Liver (tissue), 9 donors: ENCODE data around the gene BANK1. TPM values are rescaled to one million over a fixed set of nuclear protein-coding genes. Genes with fewer than 3 reads are reported as not detected.

ENCODE experiments used
- DNase-seq: peaks from one replicate; pipeline ENCODE4 v3.0.0-alpha.2; 2017; ENCODE audit warnings: low spot score
- H3K27ac ChIP-seq, 2 donors: one replicate each; pipeline ENCODE4 v1.7.0; 2013; ENCODE audit warnings: inconsistent platforms in 2 of 2, low read length in 2 of 2, control low read depth in 1 of 2, low read depth in 1 of 2, mild to moderate bottlenecking in 1 of 2
- H3K27me3 ChIP-seq, 4 donors: one replicate each; pipeline versions ENCODE4 v1.6.1 to v1.7.0; 2013; ENCODE audit warnings: low read length in 3 of 4, inconsistent platforms in 1 of 4, mild to moderate bottlenecking in 1 of 4, moderate library complexity in 1 of 4; ENCODE audit not compliant: control insufficient read depth in 4 of 4, insufficient read depth in 4 of 4
- H3K36me3 ChIP-seq, 4 donors: one replicate each; pipeline versions ENCODE4 v1.6.1 to v1.7.0; 2013; ENCODE audit warnings: low read length in 3 of 4, mild to moderate bottlenecking in 3 of 4, low read depth in 1 of 4, moderate library complexity in 1 of 4; ENCODE audit not compliant: control insufficient read depth in 4 of 4, insufficient read depth in 3 of 4
- H3K4me1 ChIP-seq, 4 donors: one replicate each; pipeline versions ENCODE4 v1.6.1 to v1.7.0; 2013; ENCODE audit warnings: low read length in 3 of 4, mild to moderate bottlenecking in 3 of 4, moderate library complexity in 1 of 4; ENCODE audit not compliant: control insufficient read depth in 4 of 4, insufficient read depth in 4 of 4
- H3K4me3 ChIP-seq, 3 donors: one replicate each; pipeline versions ENCODE4 v1.6.1 to v1.7.0; 2013; ENCODE audit warnings: low read length in 3 of 3, control low read depth in 1 of 3, low read depth in 1 of 3, mild to moderate bottlenecking in 1 of 3
- H3K9ac ChIP-seq, 2 donors: one replicate each; pipeline ENCODE4 v1.7.0; 2013; ENCODE audit warnings: low read length in 2 of 2, mild to moderate bottlenecking in 2 of 2, moderate library complexity in 2 of 2, control low read depth in 1 of 2, low read depth in 1 of 2
- H3K9me3 ChIP-seq, 4 donors: one replicate each; pipeline versions ENCODE4 v1.6.1 to v1.7.0; 2013; ENCODE audit warnings: low read length in 3 of 4; ENCODE audit not compliant: control insufficient read depth in 4 of 4
- ATF3 ChIP-seq: IDR thresholded peaks from 2 replicates; pipeline ENCODE4 v1.6.1; 2016; ENCODE audit warnings: antibody characterized with exemption
- CTCF ChIP-seq: fragments of 150-350 bp; IDR thresholded peaks from 2 replicates; pipeline ENCODE4 v1.5.1; 2017; ENCODE audit warnings: improper control_type of control experiment, low read depth, low read length; ENCODE audit not compliant: missing input control
- EGR1 ChIP-seq, 2 donors: IDR thresholded peaks; 2 replicates each; pipeline ENCODE4 v1.6.1; 2016 to 2018; ENCODE audit warnings: antibody characterized with exemption in 2 of 2, low read depth in 2 of 2
- FOXA1 ChIP-seq: IDR thresholded peaks from 2 replicates; pipeline ENCODE4 v1.6.1; 2016; ENCODE audit warnings: antibody characterized with exemption
- FOXA2 ChIP-seq: IDR thresholded peaks from 2 replicates; pipeline ENCODE4 v1.6.1; 2016; ENCODE audit warnings: antibody characterized with exemption
- GABPA ChIP-seq, 2 donors: IDR thresholded peaks in 1 of 2; conservative IDR thresholded peaks in 1 of 2; 2 replicates each; pipeline ENCODE4 v1.6.1; 2016; ENCODE audit warnings: antibody characterized with exemption in 2 of 2, mild to moderate bottlenecking in 1 of 2, moderate library complexity in 1 of 2
- HNF4A ChIP-seq, 2 donors: conservative IDR thresholded peaks; 2 replicates each; pipeline ENCODE4 v1.6.1; 2016; ENCODE audit warnings: antibody characterized with exemption in 2 of 2, mild to moderate bottlenecking in 2 of 2
- HNF4G ChIP-seq: IDR thresholded peaks from 2 replicates; pipeline ENCODE4 v1.6.1; 2016; ENCODE audit warnings: antibody characterized with exemption
- JUND ChIP-seq, 2 donors: IDR thresholded peaks; 2 replicates each; pipeline ENCODE4 v1.6.1; 2016; ENCODE audit warnings: antibody characterized with exemption in 2 of 2
- MAX ChIP-seq: IDR thresholded peaks from 2 replicates; pipeline ENCODE4 v1.6.1; 2016; ENCODE audit warnings: antibody characterized with exemption
- NR2F2 ChIP-seq: IDR thresholded peaks from 2 replicates; pipeline ENCODE4 v1.6.1; 2016; ENCODE audit warnings: antibody characterized with exemption
- REST ChIP-seq: IDR thresholded peaks from 2 replicates; pipeline ENCODE4 v1.6.1; 2016; ENCODE audit warnings: antibody characterized with exemption, mild to moderate bottlenecking
- RXRA ChIP-seq, 2 donors: IDR thresholded peaks; 2 replicates each; pipeline ENCODE4 v1.6.1; 2017 to 2018; ENCODE audit warnings: antibody characterized with exemption in 2 of 2, mild to moderate bottlenecking in 1 of 2
- TAF1 ChIP-seq: conservative IDR thresholded peaks from 2 replicates; pipeline ENCODE4 v1.6.1; 2016; ENCODE audit warnings: antibody characterized with exemption, mild to moderate bottlenecking
- YY1 ChIP-seq: IDR thresholded peaks from 2 replicates; pipeline ENCODE4 v1.6.1; 2016; ENCODE audit warnings: antibody characterized with exemption, mild to moderate bottlenecking
- WGBS: extraction: QIAGEN DNeasy Blood & Tissue Kit; methylation state at CpG from one replicate; pipeline ENCODE4 v1.1.7; 2013; 5-methylcytosine and 5-hydroxymethylcytosine counted together
- polyA plus RNA-seq, 2 donors: library from polyadenylated mRNA; stranded (reverse) in 1 of 2; unstranded in 1 of 2; fragments of 200-250 nt in 1 of 2; fragments of >200 nt in 1 of 2; fragmentation: Nextera tagmentation in 1 of 2; extraction: Ambion mirVana in 1 of 2; gene quantifications; one replicate each; pipeline versions ENCODE4 v1.2.1 to v1.2.3, GENCODE V29; 2013 to 2015
- total RNA-seq, 2 donors: library from RNA; depleted of rRNA; stranded (reverse); fragments of >200 nt; gene quantifications; one replicate each; pipeline ENCODE4 v1.2.3, GENCODE V29; 2014
- donor health status: healthy.
- donor health status: healthy.
- donor health status: healthy.
- donor health status: healthy.
- donor health status: healthy.

BANK1 gene
- total and polyA plus RNA-seq, 4 donors = 0.06 to 1.7 (median 0.35) TPM

- TF ChIP-seq CTCF (no peak), GABPA (IDR thresholded peaks at IDR 0.05 in 1 of 2, conservative IDR thresholded peaks at IDR 0.05 in 1 of 2) (no peak), NR2F2 (no peak), YY1 (no peak), HNF4A (conservative IDR thresholded peaks at IDR 0.05) (no peak), FOXA2 (no peak), MAX (no peak)
Observed at GRCh38 chr4:101981756-101982155, 191.2 kb downstream of the BANK1 start.

GRCh38 chr4:101983835-101984234 lies 193.3 kb downstream of the BANK1 start:
- 63% methylated on average over 1 of the region's 1 CpG for whole genome bisulfite sequencing
- H3K9ac ChIP-seq = no peak overlapping the region
- H3K27ac ChIP-seq = no peak overlapping the region
- no peaks in the 10 kb centered on the region for H3K27me3 ChIP-seq
- no peaks in the 10 kb centered on the region for H3K36me3 ChIP-seq
- no peak for DNase-seq
- no peaks in the 10 kb centered on the region for H3K9me3 ChIP-seq
- H3K4me3 ChIP-seq = no peak overlapping the region
- TF ChIP-seq YY1 = no peak
- no peak for TF ChIP-seq CTCF
- no peak for TF ChIP-seq JUND (IDR thresholded peaks at IDR 0.05)
- TF ChIP-seq ATF3 = no peak
- TF ChIP-seq EGR1 (IDR thresholded peaks at IDR 0.05; ENCODE audit: low read depth in 2 of 2) = no peak
- H3K4me1 ChIP-seq = no peaks in the 10 kb centered on the region

More at GRCh38 chr4:101981756-101982155, 191.2 kb downstream of the BANK1 start:
- H3K27me3 ChIP-seq = no peaks in the 10 kb centered on the region
- H3K4me3 ChIP-seq = no peak overlapping the region
- no peaks in the 10 kb centered on the region for H3K4me1 ChIP-seq
- H3K9me3 ChIP-seq = no peaks in the 10 kb centered on the region
- WGBS = 51% methylated on average over 1 of the region's 1 CpG
- no peaks in the 10 kb centered on the region for H3K36me3 ChIP-seq
- H3K9ac ChIP-seq = no peak overlapping the region
- no peak for DNase-seq
- no peak overlapping the region for H3K27ac ChIP-seq

GRCh38 chr4:101987623-101988243 lies 197.2 kb downstream of the BANK1 start:
- no peaks in the 10 kb centered on the region for H3K27me3 ChIP-seq
- no peaks in the 10 kb centered on the region for H3K36me3 ChIP-seq
- DNase-seq = no peak
- H3K27ac ChIP-seq = no peak overlapping the region
- no peaks in the 10 kb centered on the region for H3K4me1 ChIP-seq
- H3K9ac ChIP-seq = no peak overlapping the region
- H3K9me3 ChIP-seq = no peaks in the 10 kb centered on the region
- H3K4me3 ChIP-seq = no peak overlapping the region
- 84% methylated on average over 5 of the region's 5 CpGs for WGBS
- TF ChIP-seq TAF1 (no peak), CTCF (no peak), NR2F2 (no peak), FOXA2 (no peak), REST (no peak), JUND (IDR thresholded peaks at IDR 0.05) (no peak), GABPA (IDR thresholded peaks at IDR 0.05 in 1 of 2, conservative IDR thresholded peaks at IDR 0.05 in 1 of 2) (no peak), FOXA1 (no peak), RXRA (IDR thresholded peaks at IDR 0.05) (no peak), MAX (no peak), HNF4A (conservative IDR thresholded peaks at IDR 0.05) (no peak), EGR1 (IDR thresholded peaks at IDR 0.05; ENCODE audit: low read depth in 2 of 2) (no peak), YY1 (no peak), HNF4G (no peak)
